Measurements from ENCODE around the gene MPG. TPM values are rescaled to one million over a fixed set of nuclear protein-coding genes. Genes with fewer than 3 reads are reported as not detected.

The MPG gene
- polyA plus RNA-seq, 1 donor from 2014 or later, result 70.9 TPM

GRCh38 chr16:56231-56927 is 21.6 kb upstream of the MPG start:
- no peaks in the 10 kb centered on the region for H3K9me3 ChIP-seq (ENCODE audit: low read length)
- H3K9ac ChIP-seq (ENCODE audit: low read length), result no peak overlapping the region
- peaks cover 10% of the 10 kb centered on the region for H3K79me2 ChIP-seq (replicated peaks; ENCODE audit: insufficient read depth, low read length)
- no peak overlapping the region for H3K4me3 ChIP-seq (ENCODE audit: low read length)
- H2AFZ ChIP-seq (ENCODE audit: low read depth, low read length), result no peak overlapping the region
- TF ChIP-seq MXI1 (conservative IDR thresholded peaks at IDR 0.05; ENCODE audit: poor library complexity, severe bottlenecking), result no peak
- no peak for TF ChIP-seq EZH2 (IDR thresholded peaks at IDR 0.05; ENCODE audit: borderline replicate concordance, insufficient read depth, low read length, poor library complexity, severe bottlenecking)
- no peak for TF ChIP-seq TAF1 (IDR thresholded peaks at IDR 0.05; ENCODE audit: low read depth)
- no peak for TF ChIP-seq SMC3 (conservative IDR thresholded peaks at IDR 0.05; ENCODE audit: poor library complexity)
- no peaks in the 10 kb centered on the region for H3K36me3 ChIP-seq (ENCODE audit: insufficient read depth, low read length)
- H3K9me2 ChIP-seq (ENCODE audit: insufficient read depth, low read length), result no peaks in the 10 kb centered on the region
- no peak overlapping the region for H3K4me2 ChIP-seq (ENCODE audit: low read length)
- no peak overlapping the region for H3K27ac ChIP-seq (ENCODE audit: low read length)
- H4K20me1 ChIP-seq (ENCODE audit: insufficient read depth), result no peaks in the 10 kb centered on the region
- H3F3A ChIP-seq (ENCODE audit: insufficient read depth, low read length, poor library complexity, severe bottlenecking), result no peaks in the 10 kb centered on the region
- no peaks in the 10 kb centered on the region for H3K27me3 ChIP-seq (ENCODE audit: insufficient read depth, low read depth, low read length)

GRCh38 chr16:57711-58110 is 20.3 kb upstream of the MPG start:
- peaks cover 10% of the 10 kb centered on the region for H3K79me2 ChIP-seq (replicated peaks; ENCODE audit: insufficient read depth, low read length)
- H3K9ac ChIP-seq (ENCODE audit: low read length), result no peak overlapping the region
- no peaks in the 10 kb centered on the region for H3K9me3 ChIP-seq (ENCODE audit: low read length)
- H3K4me3 ChIP-seq (ENCODE audit: low read length), result no peak overlapping the region
- H2AFZ ChIP-seq (ENCODE audit: low read depth, low read length), result no peak overlapping the region
- no peaks in the 10 kb centered on the region for H3K36me3 ChIP-seq (ENCODE audit: insufficient read depth, low read length)
- no peak overlapping the region for H3K4me2 ChIP-seq (ENCODE audit: low read length)
- TF ChIP-seq RAD21 (conservative IDR thresholded peaks at IDR 0.05) (no peak), EZH2 (IDR thresholded peaks at IDR 0.05; ENCODE audit: borderline replicate concordance, insufficient read depth, low read length, poor library complexity, severe bottlenecking) (no peak), POLR2AphosphoS5 (IDR thresholded peaks at IDR 0.05) (no peak), MXI1 (conservative IDR thresholded peaks at IDR 0.05; ENCODE audit: poor library complexity, severe bottlenecking) (no peak), REST (IDR thresholded peaks at IDR 0.05; ENCODE audit: borderline replicate concordance) (no peak), TAF1 (IDR thresholded peaks at IDR 0.05; ENCODE audit: low read depth) (no peak), SMC3 (conservative IDR thresholded peaks at IDR 0.05; ENCODE audit: poor library complexity) (no peak), CTCF (IDR thresholded peaks at IDR 0.05; ENCODE audit: poor library complexity, severe bottlenecking) (no peak), EP300 (conservative IDR thresholded peaks at IDR 0.05; ENCODE audit: poor library complexity, severe bottlenecking) (no peak)
- no peaks in the 10 kb centered on the region for H4K20me1 ChIP-seq (ENCODE audit: insufficient read depth)
- H3F3A ChIP-seq (ENCODE audit: insufficient read depth, low read length, poor library complexity, severe bottlenecking), result no peaks in the 10 kb centered on the region
- H3K27me3 ChIP-seq (ENCODE audit: insufficient read depth, low read depth, low read length), result no peaks in the 10 kb centered on the region
- no peak overlapping the region for H3K27ac ChIP-seq (ENCODE audit: low read length)
- no peaks in the 10 kb centered on the region for H3K9me2 ChIP-seq (ENCODE audit: insufficient read depth, low read length)

All from neural cell (in vitro differentiated cells).